GM19239 (cell line): ENCODE results near the gene NTM.

Source experiments
- DNase-seq: peaks from one replicate; pipeline ENCODE4 v3.0.0; 2011; ENCODE audit warnings: low spot score; ENCODE audit not compliant: insufficient read length
- FAIRE-seq: peaks from 2 replicates; lab custom pipeline; 2011; peaks lifted over from hg19 to GRCh38; lab: Jason Lieb, UNC

NTM gene

GRCh38 chr11:131691181-131692041, 321.0 kb downstream of the NTM start:
- FAIRE-seq (no peak), DNase-seq (no peak)

- no peak for FAIRE-seq
- DNase-seq = no peak
Observed at GRCh38 chr11:131692151-131692550, 321.7 kb downstream of the NTM start.

- FAIRE-seq = no peak
- no peak for DNase-seq
Observed at GRCh38 chr11:131692961-131693360, 322.5 kb downstream of the NTM start.

- DNase-seq (no peak), FAIRE-seq (no peak)
Observed at GRCh38 chr11:131693756-131694155, 323.3 kb downstream of the NTM start.

GRCh38 chr11:131694526-131695424, 324.4 kb downstream of the NTM start:
- DNase-seq = peak; percentile 78
- FAIRE-seq = peak; percentile 21

GRCh38 chr11:131695889-131696429, 325.5 kb downstream of the NTM start:
- DNase-seq (no peak), FAIRE-seq (no peak)

- FAIRE-seq = no peak
- DNase-seq = no peak
Observed at GRCh38 chr11:131696690-131697089, 326.3 kb downstream of the NTM start.

- no peak for FAIRE-seq
- no peak for DNase-seq
Observed at GRCh38 chr11:131703311-131703710, 332.9 kb downstream of the NTM start.

GRCh38 chr11:131704682-131705081, 334.3 kb downstream of the NTM start:
- FAIRE-seq (no peak), DNase-seq (no peak)

- DNase-seq (no peak), FAIRE-seq (no peak)
Observed at GRCh38 chr11:131710511-131710910, 340.1 kb downstream of the NTM start.

GRCh38 chr11:131712897-131713296, 342.5 kb downstream of the NTM start:
- DNase-seq (no peak), FAIRE-seq (no peak)

GRCh38 chr11:131713529-131714134, 343.2 kb downstream of the NTM start:
- FAIRE-seq = no peak
- no peak for DNase-seq

GRCh38 chr11:131717616-131718015, 347.2 kb downstream of the NTM start:
- FAIRE-seq = no peak
- DNase-seq = no peak

GRCh38 chr11:131723088-131723487, 352.7 kb downstream of the NTM start:
- no peak for DNase-seq
- no peak for FAIRE-seq

GRCh38 chr11:131724436-131724975, 354.1 kb downstream of the NTM start:
- FAIRE-seq (no peak), DNase-seq (no peak)

GRCh38 chr11:131734871-131735270, 364.5 kb downstream of the NTM start:
- DNase-seq (no peak), FAIRE-seq (no peak)

GRCh38 chr11:131737357-131737756, 366.9 kb downstream of the NTM start:
- no peak for FAIRE-seq

GRCh38 chr11:131739243-131739882, 368.9 kb downstream of the NTM start:
- FAIRE-seq (no peak), DNase-seq (no peak)

More at GRCh38 chr11:131737357-131737756, 366.9 kb downstream of the NTM start:
- DNase-seq = no peak

GRCh38 chr11:131744847-131745246, 374.4 kb downstream of the NTM start:
- no peak for FAIRE-seq

GRCh38 chr11:131745405-131745804, 375.0 kb downstream of the NTM start:
- DNase-seq (no peak), FAIRE-seq (no peak)

More at GRCh38 chr11:131744847-131745246, 374.4 kb downstream of the NTM start:
- DNase-seq = no peak
